SK-N-SH (cell line): ENCODE results near the gene CTBP1.

Source experiments
- CTCF ChIP-seq: fragments of 200-600 bp; sonication (generic); IDR thresholded peaks from 2 replicates; pipeline ENCODE4 v1.6.1; 2017; ENCODE audit warnings: antibody characterized with exemption, mild to moderate bottlenecking, moderate library complexity
- EP300 ChIP-seq, 2 experiments: IDR thresholded peaks; 2 replicates each; pipeline versions ENCODE4 v1.4.0 to v1.6.1; 2012; ENCODE audit warnings: borderline replicate concordance in 1 of 2, low read depth in 1 of 2, low read length in 1 of 2
- FOXJ3 ChIP-seq: sonication (generic); formaldehyde crosslinking; IDR thresholded peaks from 2 replicates; pipeline ENCODE4 v1.5.1; 2020; ENCODE audit warnings: mild to moderate bottlenecking, missing genetic modification reagents
- MXI1 ChIP-seq: IDR thresholded peaks from 2 replicates; pipeline ENCODE4 v1.6.1; 2012; ENCODE audit warnings: mild to moderate bottlenecking, low read depth, low read length, improper control_type of control experiment
- PBX3 ChIP-seq: IDR thresholded peaks from 2 replicates; pipeline ENCODE4; 2012
- RAD21 ChIP-seq: IDR thresholded peaks from 2 replicates; pipeline ENCODE4 v1.6.1; 2012; ENCODE audit warnings: mild to moderate bottlenecking, low read length
- RCOR1 ChIP-seq: fragments of 150-350 bp; IDR thresholded peaks from 2 replicates; pipeline ENCODE4 v1.6.1; 2017; ENCODE audit warnings: antibody characterized with exemption, low read length
- REST ChIP-seq: IDR thresholded peaks from 2 replicates; pipeline ENCODE4 v1.6.1; 2012; ENCODE audit warnings: mild to moderate bottlenecking, low read depth, low read length, moderate library complexity
- RFX5 ChIP-seq: IDR thresholded peaks from 2 replicates; pipeline ENCODE4 v1.6.1; 2012; ENCODE audit warnings: mild to moderate bottlenecking, improper control_type of control experiment, low read length
- TAF1 ChIP-seq: IDR thresholded peaks from 2 replicates; pipeline ENCODE4 v1.6.1; 2012; ENCODE audit warnings: low read depth, mild to moderate bottlenecking, low read length, moderate library complexity, borderline replicate concordance
- TCF12 ChIP-seq: IDR thresholded peaks from 2 replicates; pipeline ENCODE4 v1.4.0; 2012
- YY1 ChIP-seq: IDR thresholded peaks from 2 replicates; pipeline ENCODE4 v1.4.0; 2012; ENCODE audit warnings: low read depth, mild to moderate bottlenecking

- TF ChIP-seq YY1, result no peak
- no peak for TF ChIP-seq CTCF
- no peak for TF ChIP-seq RAD21
- TF ChIP-seq TAF1, result no peak
- TF ChIP-seq EP300 (IDR thresholded peaks at IDR 0.05; ENCODE audit: borderline replicate concordance in 1 of 2, low read depth in 1 of 2, low read length in 1 of 2), result no peak
- TF ChIP-seq PBX3, result no peak
- no peak for TF ChIP-seq FOXJ3 (CRISPR knock-in tag)
- no peak for TF ChIP-seq REST
- TF ChIP-seq TCF12, result no peak
- no peak for TF ChIP-seq MXI1
- TF ChIP-seq RCOR1, result no peak
- no peak for TF ChIP-seq RFX5
Measured at GRCh38 chr4:1176398-1177273, 72.3 kb downstream of the CTBP1 start.
